ENCODE results near the gene SEPHS2.

DNA sequence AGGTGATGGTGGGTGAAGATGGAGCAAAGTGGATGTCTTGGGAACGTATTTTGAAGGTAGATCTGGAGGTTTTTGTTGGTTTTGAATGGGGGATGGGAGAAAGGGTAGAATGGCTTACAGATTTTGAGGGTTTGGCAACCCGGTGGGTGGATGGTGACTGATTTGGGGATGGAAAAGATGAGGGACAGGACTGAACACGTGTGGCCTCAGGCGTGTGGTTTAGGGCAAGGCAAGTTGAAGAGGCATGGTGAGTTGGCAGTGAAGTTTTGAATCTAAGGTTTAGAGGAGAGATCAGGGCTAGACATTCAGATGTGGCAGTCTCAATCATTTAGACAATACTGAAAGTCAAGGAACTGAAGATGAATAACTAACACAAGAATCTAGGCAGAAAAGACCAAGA, 10.8 kb downstream of the SEPHS2 start:
- TF ChIP-seq TARDBP (IDR thresholded peaks at IDR 0.05) = no peak
- TF ChIP-seq ELF4 (IDR thresholded peaks at IDR 0.05) = no peak
- TF ChIP-seq BHLHE40 (IDR thresholded peaks at IDR 0.05; ENCODE audit: borderline replicate concordance) = no peak
- no peak for TF ChIP-seq FOXK2 (IDR thresholded peaks at IDR 0.05)
- TF ChIP-seq CTBP1 (IDR thresholded peaks at IDR 0.05; ENCODE audit: borderline replicate concordance) = no peak
- TF ChIP-seq NFRKB (IDR thresholded peaks at IDR 0.05) = no peak
- TF ChIP-seq LEF1 (IDR thresholded peaks at IDR 0.05; ENCODE audit: borderline replicate concordance) = no peak
- no peak for TF ChIP-seq HDGF (IDR thresholded peaks at IDR 0.05; ENCODE audit: borderline replicate concordance)
- no peak for TF ChIP-seq SUZ12 (IDR thresholded peaks at IDR 0.05)
